ENCODE data around the gene ESR2.

The ESR2 gene

GRCh38 chr14:64035143-64035542 is 259.0 kb downstream of the ESR2 start:
- DNase-seq (no peak), ATAC-seq (no peak)

All from stimulated activated naive CD8-positive, alpha-beta T cell treated with anti-CD3 and anti-CD28 coated beads, Interleukin-15, Interleukin-2, amounts not matched to agents 100 U/mL and 50 U/mL, for 24 hours (primary cell).